SH-SY5Y (cell line): ENCODE results near the gene TOR1B.

Experiments used
- GATA2 ChIP-seq: IDR thresholded peaks from 2 replicates; pipeline ENCODE4 v1.6.1; 2011; ENCODE audit warnings: mild to moderate bottlenecking, low read depth, low read length
- GATA3 ChIP-seq: IDR thresholded peaks from 2 replicates; pipeline ENCODE4 v1.6.1; 2011; ENCODE audit warnings: low read depth, mild to moderate bottlenecking, low read length, moderate library complexity

The TOR1B gene

DNA sequence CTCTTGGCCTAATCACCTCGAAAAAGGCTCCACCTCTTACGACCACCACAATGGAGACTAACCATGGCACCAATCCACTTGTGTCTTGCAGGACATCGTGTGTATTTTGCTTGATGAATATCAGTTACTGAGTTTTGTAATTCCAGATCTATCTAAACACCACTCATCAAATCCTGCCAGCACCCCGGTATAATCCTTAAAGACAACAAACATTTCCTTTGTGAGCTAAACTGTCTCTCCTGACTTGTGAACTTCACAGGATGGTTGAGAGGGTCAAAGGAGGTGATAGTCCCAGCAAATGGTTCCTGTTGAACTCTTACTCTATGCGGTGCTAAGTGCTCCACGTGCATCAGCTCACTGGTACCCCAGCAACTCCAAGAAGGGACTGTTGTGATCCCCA lies 4.0 kb upstream of the TOR1B start:
- TF ChIP-seq GATA3 (no peak), GATA2 (no peak)

DNA sequence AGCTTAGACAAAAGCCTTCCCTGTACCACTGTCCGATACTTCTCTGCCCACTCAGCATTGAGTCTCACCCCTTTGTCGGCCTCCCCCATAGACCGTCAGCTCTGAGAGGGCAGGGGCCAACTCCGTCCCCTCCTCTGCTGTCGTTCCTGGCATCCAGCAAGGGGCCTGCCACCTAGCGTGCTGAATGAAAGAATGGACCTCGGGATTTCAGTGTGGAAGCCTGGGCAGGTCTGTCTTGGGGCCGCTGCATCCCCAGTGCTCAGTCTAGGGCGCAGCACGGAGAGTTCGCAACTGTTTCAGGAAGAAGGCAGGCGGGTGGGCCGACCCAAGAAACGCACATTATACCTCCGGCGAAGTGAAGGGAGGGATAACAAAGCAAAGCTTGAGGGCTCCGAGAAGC lies 1.5 kb upstream of the TOR1B start:
- TF ChIP-seq GATA2 (no peak), GATA3 (no peak)

DNA sequence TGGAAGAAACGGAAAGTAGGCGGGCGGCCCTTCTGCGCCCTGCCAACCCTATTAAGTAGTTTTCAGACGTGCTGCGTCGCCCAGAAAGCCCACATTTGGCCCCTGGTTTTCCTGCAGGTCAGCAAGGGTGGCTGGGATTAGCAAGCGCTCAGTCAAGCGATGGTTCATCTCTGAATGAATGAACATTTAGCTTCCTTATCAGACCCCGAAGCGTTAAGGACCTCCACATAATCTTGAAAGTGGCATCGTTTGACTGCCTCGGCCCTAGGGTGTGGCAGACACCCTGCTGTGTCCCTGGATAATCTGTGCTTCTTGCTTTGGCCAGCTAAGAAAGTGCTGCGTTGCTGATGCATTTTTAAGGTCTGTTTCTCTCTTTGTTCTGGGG lies 684 bp downstream of the TOR1B start:
- TF ChIP-seq GATA3 (no peak), GATA2 (no peak)

GRCh38 chr9:129806061-129806460 lies 3.1 kb downstream of the TOR1B start:
- TF ChIP-seq GATA3 (no peak), GATA2 (no peak)

DNA sequence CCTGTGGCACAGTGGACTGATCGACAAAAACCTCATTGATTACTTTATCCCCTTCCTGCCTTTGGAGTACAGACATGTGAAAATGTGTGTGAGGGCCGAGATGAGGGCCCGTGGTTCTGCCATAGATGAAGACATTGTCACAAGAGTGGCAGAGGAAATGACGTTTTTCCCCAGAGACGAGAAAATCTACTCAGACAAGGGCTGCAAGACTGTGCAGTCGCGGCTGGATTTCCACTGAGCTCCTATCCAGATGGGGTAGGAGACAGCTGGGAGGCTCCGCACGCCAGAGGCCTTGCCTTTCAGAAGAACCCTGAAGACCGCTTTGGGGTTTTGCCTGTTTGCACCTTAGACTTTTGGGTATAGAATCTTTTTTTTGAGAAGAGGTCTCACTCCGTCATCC lies 6.4 kb downstream of the TOR1B start:
- TF ChIP-seq GATA3 (no peak), GATA2 (no peak)

DNA sequence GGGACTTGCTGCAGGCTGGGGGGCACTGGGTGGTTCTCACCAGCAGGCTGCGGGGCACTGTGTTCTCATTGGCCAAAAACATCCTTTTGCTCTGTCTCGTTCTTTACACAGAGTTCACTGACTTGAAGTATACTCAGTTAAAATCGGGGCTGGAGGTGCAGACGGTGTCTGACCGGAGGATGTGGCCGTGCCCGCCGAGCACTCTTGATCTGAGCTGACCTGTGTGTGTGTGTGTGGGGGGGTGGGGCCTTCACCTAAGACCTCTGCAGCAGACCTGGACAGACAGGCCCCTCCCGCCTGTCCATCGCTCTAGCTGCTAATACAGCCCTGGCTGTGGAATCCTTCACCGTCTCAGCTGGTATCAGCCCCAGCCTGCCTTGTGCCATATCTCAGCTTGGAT lies 7.1 kb downstream of the TOR1B start:
- TF ChIP-seq GATA2 (no peak), GATA3 (no peak)

DNA sequence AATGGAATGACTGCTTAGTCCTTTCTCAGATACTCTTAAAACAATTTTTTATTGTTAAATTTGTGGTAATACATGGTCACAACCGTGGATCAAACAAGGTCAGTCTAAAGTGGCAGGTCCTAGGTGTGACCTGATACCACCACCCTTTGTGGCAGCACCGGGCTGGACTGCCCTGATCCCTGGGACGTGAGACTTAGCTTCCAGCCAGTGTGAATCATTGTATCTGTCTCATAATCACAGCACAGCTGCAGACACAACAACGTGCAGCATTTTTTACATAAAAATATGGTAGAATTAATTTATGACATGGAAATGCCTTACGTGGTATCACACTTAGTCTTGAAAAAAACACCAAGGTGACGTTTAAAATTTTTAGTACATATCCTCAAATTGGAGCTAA lies 7.8 kb downstream of the TOR1B start:
- no peak for TF ChIP-seq GATA3
- TF ChIP-seq GATA2: no peak

DNA sequence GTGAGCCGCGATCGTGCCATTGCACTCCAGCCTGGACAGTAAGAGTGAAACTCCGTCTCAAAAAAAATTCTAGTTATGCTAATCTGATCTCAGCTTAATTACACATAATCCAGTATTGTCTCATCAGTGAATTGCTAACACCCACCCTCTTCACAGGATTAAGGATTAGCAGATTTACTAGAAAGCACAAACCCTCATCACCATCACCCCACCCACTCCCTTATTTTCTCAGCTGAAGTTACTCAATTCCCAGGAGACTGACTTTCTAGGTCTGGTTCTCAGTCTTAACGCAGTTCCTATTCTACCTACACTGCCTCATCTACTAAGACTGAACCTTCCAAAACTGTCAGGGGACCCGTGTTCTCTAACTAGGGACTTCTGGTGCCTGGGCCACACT lies 9.0 kb downstream of the TOR1B start:
- TF ChIP-seq GATA2 (no peak), GATA3 (no peak)

- TF ChIP-seq GATA2 (no peak), GATA3 (no peak)
Observed at GRCh38 chr9:129812385-129812784, 9.4 kb downstream of the TOR1B start.

GRCh38 chr9:129813661-129814060 lies 10.7 kb downstream of the TOR1B start:
- TF ChIP-seq GATA2 (no peak), GATA3 (no peak)

DNA sequence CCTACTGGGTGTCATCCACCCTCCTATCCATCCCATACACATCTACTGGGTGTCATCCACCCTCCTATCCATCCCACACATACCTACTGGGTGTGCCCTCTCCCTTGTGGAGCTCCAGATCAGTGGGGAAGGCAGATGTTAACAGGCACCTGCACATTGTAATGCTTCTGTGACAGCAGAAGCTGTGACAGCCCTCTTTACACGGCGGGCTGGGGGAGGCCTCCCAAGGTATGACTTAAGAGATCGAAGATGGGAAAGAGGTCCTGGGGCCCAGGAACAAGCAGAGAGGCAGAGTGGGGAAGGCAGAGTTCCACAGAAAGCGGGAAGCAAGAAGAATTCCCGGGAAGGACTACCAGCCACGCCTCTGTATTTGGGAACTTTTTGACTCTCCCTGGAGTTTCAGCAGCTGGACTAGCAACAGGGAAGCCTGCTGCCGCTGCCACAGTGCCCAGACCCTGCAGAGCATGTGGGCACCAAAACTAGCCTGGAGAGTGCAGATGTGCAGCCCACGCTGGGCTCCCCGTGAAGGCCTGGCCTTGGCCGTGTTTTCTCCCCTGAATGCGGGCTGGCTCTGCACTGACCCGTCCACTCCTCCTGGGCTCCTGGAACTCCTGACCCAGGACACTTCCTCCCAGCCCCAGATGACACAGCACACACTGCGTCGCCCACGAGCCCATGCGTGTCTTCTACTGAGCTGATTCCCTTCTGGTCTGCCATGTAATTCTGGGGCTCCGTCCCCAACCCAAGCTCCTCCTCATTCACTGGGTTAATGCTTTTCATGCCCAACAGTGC lies 11.6 kb downstream of the TOR1B start:
- no peak for TF ChIP-seq GATA2
- TF ChIP-seq GATA3: no peak

DNA sequence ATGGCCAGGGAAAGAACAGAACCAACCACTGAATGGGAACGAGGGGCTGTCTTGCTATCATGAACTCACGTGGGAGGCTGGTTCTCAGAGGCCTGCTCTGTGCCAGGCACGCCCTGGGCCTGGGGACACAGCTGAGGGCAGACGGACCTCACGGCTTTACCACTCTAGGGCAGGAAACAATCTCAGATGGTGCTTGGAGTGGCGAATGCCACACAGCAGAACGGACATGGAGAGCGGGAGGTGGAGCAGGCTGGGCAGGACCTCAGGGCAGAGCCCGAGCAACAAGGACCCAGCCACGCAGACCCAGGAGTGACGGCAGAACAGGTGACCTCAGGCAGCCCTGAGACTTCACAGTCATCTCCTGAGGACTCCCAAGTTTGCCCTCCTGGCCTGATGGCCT lies 12.3 kb downstream of the TOR1B start:
- TF ChIP-seq GATA2: no peak
- no peak for TF ChIP-seq GATA3

DNA sequence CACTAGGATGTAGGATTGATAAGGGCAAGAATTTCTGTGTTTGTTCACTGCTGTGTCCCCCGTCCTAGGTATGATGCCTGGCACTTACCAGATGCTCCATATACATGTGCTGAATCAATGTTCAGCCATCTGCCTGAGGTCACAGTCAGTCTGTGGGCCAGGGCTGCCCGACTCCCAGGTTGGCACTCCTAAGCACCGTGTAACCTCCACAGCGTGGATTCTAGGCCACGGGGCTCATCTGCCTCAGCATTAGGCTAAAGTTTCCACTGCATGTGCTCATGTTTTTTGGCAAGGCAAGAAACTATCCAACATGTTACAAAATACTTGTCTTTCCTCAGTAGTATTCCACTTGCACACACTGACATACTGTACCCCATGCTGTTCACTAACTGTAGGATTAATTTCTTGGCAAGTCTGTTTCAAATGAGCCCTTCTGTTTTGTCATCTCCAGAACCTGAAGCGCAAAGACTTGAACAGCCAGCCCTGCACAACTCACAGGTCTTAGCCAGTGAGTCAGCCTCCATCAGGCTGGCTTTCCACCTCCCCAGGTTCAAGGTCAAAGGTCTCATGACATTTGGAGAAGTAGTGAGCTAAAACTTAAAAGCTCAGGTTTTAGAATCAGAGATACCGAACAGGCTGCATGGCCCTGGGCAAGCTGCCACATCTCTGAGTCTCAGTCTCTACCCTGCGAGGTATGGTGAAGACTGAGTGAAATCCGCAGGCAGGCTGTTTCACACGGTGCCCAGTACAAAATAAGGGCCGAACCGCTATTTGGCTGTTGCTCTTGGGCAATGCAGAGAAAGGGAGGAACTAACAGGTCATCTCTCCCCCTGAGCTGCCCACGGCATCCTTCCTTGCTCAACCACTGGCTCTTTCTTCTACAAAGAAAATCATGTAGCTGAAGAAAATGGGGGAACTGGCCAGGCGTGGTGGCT lies 13.8 kb downstream of the TOR1B start:
- TF ChIP-seq GATA3 (no peak), GATA2 (no peak)

DNA sequence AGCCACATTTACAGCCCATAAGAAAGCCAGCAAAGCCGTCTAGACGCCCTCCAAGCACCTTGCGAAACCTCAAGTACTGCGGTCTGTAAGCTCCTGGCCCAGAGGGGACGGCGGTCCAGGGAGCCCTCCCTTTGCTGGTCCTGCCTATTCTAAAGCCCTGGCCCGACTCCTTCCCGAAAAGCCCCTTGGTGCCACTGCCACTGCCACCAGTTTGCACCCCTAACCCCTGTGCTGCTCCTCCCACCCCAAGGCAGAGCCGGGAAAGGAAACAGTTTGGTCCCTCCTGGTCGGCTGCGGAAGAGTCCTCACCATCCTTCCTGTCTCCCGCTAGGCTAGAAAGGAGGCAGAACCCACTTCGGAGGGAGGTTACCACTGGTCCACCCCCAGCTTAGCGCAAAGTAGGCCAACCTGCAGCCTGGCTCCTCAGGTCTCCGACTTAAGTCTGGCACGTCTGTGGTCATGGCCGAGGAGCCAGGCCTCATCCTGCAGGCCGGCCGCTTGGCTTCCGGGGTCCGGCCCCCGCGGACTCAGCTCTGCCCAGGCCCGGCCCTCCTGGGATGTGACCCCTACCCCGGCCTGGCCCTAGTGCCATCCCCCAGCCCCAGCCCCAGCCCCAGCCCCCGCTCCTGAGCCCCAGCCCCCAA lies 20.0 kb downstream of the TOR1B start:
- no peak for TF ChIP-seq GATA3
- TF ChIP-seq GATA2: no peak
